HG02798 (cell line): Measurements from ENCODE around the gene BSN.
"Not testable (repeated sequence)": the region's sequence is repeated elsewhere in the genome, so short reads cannot be mapped to it uniquely, and the experiment has no call there.

Experiments
- ATAC-seq: cut with Tn5 transposase; IDR thresholded peaks from one replicate; pipeline ENCODE4 v1.9.1; 2021; ENCODE audit warnings: mild to moderate bottlenecking; ENCODE audit not compliant: unreplicated experiment, poor library complexity

BSN gene

DNA sequence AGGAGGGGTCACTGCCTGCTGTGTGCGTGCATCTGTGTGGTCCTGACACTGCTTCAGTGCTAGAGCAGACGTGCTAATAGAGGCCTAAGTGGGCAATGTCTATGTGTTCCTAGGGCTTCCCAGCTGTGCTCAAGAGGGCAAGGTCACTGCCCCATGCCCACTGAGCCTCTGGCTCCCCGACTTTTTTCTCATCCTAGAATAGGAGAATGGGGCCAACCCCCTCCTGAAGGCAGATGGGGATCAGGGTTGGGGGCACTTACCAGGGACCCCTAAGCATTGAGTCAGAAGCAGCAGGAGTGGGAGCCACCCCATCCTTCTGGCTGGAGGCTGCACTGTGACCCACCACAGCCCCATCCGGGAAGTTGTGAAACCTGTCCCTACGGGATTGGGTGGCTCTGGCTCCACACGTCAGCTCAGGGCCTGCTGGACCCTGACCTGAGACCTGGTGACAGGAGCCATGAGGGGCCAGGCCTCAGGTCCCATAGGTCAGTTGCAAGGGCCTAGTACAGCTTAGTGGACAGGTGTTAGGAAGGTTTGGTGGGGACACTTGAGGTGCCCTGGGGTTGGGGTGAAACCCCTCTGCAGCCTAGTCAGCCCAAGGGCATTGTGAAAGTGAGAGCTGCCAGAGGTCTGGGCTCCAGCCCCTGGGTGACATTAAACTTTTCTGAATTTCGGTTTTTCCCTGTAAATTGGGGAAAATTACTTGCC lies 134.2 kb downstream of the BSN start:
- ATAC-seq, result not testable (repeated sequence)

DNA sequence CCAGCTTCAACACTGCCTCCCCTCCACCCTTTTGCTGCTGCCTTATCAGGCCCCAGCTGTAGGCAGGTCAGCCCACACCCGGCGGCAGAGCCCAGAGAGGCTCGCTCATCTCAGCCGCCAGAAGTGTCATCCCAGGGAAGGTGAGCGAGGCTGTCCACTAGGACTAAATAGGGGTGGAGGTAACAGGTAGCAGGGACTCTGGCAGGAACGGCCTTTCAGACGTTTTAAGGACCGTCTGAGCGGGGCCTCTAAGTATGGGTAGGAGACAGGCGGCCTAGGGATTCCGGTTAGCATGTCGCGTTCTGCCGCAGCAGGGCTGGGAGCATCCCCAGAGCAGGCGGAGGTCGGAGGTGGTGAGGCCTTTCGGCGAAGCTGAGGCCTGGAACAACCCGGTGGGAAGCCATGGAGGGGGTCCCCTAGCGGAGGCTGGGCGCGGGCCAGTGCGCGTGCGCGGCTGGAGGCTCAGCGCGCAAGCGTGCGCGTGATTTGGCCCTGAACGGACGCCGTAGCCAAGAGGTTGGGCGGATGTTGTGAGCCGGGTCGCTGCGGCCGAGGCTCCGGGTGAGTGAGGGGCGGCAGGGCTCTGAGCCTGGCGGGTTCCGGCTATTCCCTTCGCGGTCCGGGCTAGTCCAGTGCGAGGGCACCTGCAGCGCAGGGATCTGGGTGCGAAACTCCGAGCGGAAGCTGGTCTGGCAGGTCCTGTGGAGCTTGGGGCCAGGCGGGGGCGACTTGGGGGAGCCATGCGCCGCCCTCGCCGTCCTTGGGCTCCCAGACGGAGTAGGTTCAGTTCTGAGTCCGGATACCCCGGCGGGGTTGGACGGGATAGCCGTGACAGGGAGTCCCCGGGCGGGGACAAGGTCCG lies 135.0 kb downstream of the BSN start, which contains the start of the genes MST1 and RNF123:
TSS of gene MST1 (minus strand) at position 429 of the 862 bp plus-strand sequence. CDS start 783 bp downstream, outside the sequence.
TSS of gene RNF123 (plus strand) at position 512 of the 862 bp plus-strand sequence. CDS start 1,609 bp downstream, outside the sequence.
- peak; percentile 81 for ATAC-seq

DNA sequence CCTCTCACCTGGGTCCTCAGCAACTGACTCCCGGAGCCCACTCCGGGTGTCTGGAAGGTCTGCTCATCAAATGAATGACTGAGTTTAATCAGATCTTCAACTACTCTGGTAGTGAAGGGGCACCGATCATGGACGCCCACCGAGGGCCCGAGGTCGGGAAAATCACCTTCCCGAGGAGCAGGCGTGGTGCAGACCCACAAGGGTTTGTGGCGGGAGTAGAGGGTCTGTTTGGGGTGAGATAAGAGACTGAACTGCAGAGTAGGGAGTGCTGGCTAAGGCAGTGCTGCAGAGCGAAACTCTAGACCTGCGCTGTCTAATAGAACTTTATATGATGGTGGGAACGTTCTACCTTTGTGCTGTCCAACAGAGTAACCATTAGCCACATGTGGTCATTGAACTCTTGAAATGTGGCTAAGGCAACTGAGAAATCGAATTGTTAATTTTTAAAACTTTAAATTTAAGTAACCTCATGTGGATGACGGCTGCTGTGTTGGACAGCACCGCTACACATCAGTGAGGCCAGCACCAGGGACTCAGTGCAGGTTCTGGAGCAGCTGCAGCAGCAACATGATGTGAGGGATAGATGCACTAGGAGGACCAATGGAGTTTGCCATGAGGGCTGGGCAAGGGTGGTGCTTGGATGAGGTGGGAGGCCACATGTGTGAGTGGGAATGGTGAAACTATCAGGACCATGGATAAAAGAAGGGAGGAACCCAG lies 135.8 kb downstream of the BSN start:
- not testable (repeated sequence) for ATAC-seq

DNA sequence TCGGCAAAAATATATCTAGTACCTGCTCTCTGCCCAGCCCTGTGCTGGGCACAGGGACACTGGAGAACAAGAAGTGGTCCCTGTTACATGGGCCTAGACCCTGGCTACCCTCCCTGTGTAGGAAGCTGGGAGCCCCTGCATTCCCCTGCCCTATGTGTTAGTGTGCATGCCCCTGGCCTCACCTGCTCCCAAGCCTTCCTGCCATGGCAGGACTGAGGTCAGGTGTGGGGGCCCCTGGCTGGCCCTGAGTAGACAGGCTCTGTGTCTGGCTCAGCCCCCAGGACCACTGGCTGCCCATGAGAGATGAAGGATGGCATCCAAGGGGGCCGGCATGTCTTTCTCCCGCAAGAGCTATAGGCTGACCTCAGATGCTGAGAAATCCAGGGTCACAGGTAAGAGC lies 136.6 kb downstream of the BSN start:
- not testable (repeated sequence) for ATAC-seq

DNA sequence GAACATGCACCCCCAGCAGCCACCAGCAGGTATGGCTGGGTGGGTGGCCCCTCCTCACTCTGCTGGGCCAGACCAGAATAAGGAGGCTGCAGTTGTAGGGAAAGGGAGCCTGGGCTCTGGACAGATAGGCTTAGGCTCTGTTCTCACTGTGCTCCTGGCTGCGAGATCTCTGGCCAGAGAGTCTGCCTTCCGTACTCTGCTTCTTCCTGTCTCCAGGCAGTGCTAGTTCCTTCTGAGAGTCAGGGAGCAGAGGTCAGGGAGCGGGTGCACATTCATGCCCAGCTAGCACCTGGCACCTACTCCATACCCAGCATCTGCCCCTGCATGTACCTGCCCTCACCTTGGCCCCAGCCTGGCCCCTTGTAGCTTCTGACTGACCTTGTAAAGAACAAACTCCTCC lies 137.2 kb downstream of the BSN start:
- ATAC-seq, result not testable (repeated sequence)

DNA sequence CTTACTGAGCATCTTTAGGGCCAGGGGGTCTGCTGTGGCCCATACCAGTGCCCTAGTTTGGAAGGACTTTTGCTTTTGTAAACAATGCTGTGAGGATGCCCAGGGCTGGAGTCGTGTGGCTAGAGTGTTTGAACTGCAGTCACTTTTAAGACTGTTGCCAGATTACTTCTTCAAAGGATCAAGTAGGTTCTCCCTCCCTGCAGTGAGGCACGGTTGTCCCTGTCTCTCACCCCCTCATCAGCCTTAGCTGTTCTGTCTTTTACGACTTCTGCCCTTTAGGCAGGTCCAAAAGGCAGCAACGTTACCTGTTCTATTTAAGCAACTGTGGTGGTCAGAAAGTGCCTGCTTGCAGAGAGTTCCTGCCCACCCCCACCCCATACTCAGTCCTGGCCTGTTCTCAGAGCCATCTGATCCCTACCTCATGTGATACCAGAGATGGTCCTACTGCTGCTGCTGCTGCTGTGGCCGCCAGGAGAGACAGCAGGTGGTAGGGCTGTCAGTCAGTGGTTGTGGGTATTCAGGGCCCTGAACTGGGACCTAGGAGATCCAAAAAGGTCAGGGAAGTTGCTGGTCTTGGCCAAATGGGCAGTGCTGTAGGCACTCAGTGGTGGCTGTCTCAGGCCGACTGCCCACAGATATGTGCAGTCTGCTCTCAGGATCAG lies 140.3 kb downstream of the BSN start:
- ATAC-seq, result not testable (repeated sequence)

DNA sequence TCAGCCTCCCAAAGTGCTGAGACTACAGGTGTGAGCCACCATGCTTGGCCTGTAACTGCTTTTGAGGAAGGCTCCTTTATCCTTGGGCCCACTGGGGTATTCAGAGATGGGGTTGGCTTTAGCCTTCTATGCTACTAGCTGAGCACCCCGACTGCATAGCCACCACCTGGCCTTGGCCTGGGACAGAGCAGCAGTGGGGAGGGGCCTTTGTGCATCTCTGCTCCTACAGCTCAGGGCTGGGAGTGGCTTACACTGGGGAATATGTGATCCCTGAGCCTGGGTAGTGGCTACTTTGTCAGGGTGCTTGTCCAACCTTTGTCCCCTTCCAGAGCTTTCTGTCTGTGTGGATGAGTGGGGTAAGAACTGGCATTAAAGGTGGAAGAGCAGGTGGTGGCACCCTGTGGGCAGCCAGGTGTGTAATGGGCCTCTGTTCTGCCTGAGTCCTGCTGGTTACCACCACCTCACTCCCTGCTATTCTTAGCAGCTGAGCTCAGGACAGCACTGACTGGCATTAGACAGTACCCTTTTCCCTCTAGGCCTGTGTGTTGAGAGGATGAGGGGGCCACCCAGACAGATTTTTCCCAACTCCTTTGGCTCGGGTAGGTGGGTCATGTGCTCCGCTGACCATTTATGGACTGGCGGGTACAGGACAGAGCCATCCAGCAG lies 141.2 kb downstream of the BSN start:
- not testable (repeated sequence) for ATAC-seq

DNA sequence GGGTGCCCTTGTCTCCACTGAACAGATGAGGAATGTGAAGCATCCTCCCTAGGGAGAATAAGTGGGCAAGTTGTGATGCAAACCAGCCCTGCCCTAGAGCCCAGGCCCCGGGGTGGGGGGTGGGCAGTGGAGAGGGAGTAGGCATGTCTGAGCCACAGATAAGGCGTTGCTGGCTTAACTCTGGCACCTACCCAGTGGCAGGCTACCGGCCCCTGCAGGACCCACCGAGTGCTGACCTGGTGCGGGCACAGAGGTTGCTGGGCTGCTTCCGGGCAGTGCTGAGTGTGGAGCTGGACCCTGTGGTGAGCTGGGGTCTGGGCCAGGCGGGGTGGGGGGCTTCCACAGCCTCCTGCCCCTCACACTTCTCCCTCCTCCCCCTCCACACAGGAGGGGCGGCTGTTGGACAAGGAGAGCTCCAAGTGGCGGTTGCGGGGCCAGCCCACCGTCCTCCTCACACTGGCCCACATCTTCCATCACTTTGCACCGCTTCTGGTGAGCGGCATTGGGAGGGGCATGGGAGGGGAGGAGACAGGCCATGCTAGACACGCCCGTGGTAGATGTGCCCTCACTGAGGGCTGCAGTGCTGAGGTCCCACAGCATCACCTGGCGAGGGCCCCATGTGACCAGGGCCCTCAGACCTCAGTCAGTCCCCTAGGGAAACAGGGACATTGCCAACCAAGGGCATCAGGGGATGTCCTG lies 145.2 kb downstream of the BSN start:
- no peak for ATAC-seq

DNA sequence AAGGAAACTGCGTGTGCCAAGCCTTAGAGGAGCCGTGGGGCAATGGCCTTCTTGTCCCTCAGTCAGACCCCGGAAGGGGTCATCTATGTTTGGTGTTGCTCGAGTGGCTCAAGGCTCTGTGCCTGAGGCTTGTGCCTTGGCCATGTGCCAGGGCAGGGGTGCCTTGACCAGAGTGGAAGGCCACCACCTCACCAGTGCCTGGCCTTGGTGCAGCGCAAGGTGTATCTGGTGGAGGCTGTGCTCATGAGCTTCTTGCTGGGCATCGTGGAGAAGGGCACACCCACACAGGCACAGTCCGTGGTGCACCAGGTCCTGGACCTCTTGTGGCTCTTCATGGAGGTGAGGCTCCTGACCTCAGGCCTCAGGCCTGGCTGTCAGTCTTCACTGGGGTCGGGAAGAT lies 145.7 kb downstream of the BSN start:
- no peak for ATAC-seq

DNA sequence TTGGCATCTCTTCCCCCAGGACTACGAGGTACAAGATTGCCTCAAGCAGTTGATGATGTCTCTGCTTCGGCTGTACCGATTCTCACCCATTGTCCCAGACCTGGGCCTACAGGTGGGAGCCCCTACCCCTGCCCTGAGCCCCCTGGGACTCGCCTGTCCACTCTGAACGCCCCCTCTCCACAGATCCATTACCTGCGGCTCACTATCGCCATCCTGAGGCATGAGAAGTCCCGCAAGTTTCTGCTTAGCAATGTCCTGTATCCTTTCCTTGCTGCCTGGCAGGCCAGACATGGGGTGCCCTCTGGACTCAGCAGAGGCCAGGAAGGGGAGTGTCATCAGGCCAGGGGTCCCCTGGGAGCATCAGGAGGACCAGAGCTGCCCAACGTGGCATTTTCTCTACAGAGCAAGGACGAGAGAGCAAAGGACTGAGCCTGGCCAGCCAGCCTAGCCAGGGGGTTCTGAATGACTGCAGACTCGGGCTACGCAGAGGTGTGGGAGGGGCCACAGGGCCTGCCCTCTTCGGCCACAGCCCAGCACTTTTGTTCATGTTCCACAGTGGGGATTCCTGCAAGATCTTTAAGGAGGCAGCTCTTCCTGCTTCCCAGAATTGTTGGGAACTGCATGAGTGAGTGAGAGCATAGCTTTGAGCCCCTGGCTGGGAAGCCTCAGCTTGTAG lies 146.3 kb downstream of the BSN start:
- no peak for ATAC-seq

DNA sequence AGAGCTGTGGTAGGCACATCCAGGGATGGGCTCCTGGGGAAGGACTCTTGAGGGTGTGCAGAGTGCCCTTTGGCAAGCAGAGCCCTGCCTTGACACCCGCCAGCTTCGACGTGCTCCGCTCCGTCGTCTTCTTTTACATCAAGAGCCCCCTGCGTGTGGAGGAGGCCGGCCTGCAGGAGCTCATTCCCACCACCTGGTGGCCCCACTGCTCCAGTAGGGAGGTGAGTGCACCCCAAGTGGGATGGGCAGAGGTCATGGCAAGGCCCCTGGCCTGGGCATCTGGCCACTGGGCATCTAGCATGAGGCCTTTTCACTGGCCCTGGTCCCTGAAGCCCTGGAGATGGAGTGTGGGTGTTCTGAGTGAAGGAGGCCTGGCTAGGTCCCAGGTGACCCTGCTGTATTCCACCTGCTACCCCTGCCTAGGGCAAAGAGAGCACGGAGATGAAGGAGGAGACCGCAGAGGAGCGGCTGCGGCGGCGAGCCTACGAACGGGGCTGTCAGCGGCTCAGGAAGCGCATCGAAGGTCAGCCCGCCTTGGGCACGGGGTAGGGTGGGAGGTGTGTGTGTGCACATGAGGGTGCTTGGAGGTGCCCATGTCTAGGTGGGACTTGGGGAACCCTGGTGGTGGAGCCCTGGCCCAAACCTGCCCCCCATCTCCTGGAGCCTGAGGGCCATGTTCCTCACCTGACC lies 147.3 kb downstream of the BSN start:
- ATAC-seq, result no peak

DNA sequence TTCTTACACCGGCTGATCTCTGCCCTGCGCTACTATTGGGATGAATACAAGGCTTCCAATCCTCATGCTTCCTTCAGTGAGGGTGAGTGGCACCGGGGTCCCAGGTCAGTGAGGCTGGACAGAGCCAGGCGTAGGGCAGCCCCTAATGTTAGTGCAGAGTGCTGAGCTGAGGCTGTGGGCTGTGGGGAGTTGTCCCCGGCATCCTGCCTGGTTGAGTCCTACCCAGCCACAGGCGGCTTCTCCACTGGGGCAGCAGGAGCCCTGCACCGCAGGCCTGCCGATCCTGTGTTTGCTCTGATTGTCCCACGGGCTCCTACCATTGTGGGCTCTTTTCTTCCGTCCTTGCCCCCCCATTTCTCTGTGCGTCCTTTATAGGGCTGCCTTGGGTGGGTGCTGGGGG lies 148.4 kb downstream of the BSN start:
- no peak for ATAC-seq

DNA sequence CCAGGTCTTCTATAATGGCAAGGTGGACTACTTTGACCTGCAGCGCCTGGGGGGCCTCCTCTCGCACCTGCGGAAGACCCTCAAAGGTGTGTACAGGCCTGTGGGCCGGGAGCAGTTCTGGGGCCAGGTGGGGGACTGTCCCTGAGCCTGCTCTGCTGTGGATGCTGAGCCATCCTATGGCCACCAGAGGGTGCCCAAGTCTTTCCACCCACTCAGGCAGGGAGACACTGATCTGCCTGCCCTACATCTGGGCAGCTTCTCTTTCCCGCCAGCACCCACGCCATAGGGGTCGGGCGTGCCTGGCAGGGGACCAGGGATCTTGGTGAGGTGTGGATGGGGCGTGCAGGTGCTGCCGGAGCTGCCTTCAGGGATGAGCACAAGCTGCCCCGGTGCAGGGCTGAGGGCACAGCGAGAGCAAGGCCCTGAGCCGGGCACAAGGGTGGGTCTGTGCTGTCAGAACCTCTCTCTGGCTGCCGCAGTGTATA lies 149.2 kb downstream of the BSN start:
- ATAC-seq, result peak; percentile 74

DNA sequence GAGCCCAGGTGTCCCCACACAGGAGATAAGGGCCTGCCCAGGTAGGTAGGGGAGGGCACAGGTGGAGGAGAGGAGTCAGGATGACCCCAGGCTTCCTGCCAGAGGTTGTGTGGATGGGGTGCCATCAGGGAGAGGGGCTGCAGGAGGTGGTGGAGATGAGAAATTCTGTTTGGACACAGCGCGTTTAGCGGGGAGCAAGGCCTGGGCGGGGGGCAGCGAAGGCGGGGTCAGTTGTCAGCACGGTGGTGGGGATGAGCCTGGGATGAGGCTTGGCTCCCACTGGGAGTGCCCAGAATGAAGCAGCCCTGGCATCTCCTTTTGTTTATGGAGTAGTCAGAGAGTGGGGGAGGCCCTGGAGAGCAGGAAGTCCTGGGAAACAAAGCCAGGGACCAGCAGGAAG lies 149.7 kb downstream of the BSN start:
- ATAC-seq, result no peak

DNA sequence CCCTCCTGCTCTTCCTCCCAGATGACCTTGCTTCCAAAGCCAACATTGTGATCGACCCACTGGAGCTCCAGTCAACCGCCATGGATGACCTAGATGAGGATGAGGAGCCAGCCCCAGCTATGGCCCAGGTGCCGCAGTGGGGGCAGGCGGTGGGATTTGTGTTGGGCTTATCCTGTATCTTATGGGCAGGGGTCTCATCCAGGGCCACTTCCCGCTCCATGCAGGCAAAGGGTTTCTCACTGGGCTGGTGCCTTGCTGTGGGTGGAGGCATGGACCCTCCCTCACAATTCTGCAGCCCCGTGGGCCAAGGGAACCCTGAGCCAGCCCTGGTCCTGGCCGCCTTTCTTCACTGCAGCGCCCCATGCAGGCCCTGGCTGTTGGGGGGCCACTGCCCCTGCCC lies 150.4 kb downstream of the BSN start:
- ATAC-seq, result no peak

DNA sequence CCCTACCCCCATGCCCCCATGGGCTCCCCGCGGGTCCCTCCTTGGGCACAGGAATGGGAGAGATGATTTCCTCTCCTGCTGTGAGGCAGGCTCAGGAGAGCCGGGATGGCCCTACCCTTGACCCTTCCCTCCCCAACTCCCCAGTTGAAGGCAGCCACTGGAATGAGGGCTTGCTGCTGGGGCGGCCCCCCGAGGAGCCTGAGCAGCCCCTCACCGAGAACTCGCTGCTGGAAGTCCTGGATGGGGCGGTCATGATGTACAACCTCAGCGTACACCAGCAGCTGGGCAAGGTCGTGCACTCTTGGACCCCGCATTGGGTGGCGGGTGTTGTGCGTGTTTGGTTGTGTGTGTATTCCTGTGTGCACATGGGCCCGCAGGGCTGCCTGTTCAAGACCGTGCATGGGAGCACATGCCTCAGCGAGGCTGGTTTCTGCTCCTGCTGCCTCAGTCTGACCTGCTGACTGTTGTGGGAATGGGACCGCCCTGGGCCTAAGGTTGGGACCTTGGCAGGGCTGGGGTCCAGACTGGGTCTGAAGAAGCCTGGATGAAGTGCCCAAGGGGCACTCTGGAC lies 151.2 kb downstream of the BSN start:
- no peak for ATAC-seq

DNA sequence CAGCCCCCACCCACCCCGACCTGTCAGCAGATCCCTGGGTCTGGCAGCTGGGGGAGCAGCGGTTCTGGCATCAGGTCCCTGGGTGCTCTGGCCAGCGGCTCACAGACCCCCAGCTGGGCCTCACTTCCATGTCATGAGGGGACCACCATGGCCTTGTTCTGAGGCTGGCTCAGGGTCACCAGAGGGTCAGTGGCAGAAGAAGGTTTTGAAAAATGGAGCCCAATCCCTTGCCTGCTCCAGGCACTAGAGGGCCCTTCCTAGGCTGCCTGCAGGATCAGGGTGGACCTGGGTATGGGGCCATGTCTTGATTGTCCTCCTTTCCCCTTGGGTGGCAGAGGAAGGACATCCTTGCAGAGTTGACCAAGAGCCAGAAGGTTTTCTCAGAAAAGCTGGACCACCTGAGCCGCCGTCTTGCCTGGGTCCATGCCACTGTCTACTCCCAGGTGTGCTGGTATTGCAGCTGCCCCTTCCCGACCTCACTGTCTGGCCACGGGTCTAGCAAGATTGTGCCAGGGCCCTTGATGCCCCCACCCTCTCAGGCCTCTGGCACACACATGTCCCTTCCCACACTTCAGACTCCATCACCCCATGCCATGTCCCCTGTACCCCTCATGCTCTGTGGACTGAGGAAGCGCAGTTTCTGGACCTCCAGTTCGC lies 152.3 kb downstream of the BSN start:
- no peak for ATAC-seq
